H9 (cell line): ENCODE results near the gene MYO10. TPM values are rescaled to one million over a fixed set of nuclear protein-coding genes. Genes with fewer than 3 reads are reported as not detected.

Experiments
- DNase-seq: peaks from one replicate; pipeline ENCODE4 v3.0.0-alpha.2; 2017
- H2AFZ ChIP-seq: one replicate; pipeline ENCODE4 v1.6.1; 2013; ENCODE audit warnings: mild to moderate bottlenecking, low read length, control low read depth, moderate library complexity
- H2AK5ac ChIP-seq: 2 replicates; pipeline ENCODE4 v1.6.1; 2013; ENCODE audit warnings: low read length, control low read depth, mixed read lengths; ENCODE audit not compliant: insufficient read length
- H2BK120ac ChIP-seq: one replicate; pipeline ENCODE4 v1.6.1; 2013; ENCODE audit warnings: low read depth, mild to moderate bottlenecking, low read length, control low read depth, inconsistent platforms; ENCODE audit not compliant: poor library complexity, severe bottlenecking
- H2BK12ac ChIP-seq: 2 replicates; pipeline ENCODE4 v1.6.1; 2013; ENCODE audit warnings: low read length, control low read depth, mixed read lengths, low read depth; ENCODE audit not compliant: insufficient read length
- H2BK15ac ChIP-seq: 2 replicates; pipeline ENCODE4 v1.6.1; 2013; ENCODE audit warnings: low read depth, low read length, control low read depth
- H2BK20ac ChIP-seq: one replicate; pipeline ENCODE4 v1.6.1; 2013; ENCODE audit warnings: low read depth, mild to moderate bottlenecking, low read length, control low read depth, inconsistent platforms; ENCODE audit not compliant: poor library complexity, severe bottlenecking
- H2BK5ac ChIP-seq: 2 replicates; pipeline ENCODE4 v1.6.1; 2013; ENCODE audit warnings: low read length, control low read depth, mixed read lengths; ENCODE audit not compliant: insufficient read length
- H3K14ac ChIP-seq: 2 replicates; pipeline ENCODE4 v1.6.1; 2013; ENCODE audit warnings: low read length, control low read depth; ENCODE audit not compliant: insufficient read depth
- H3K18ac ChIP-seq: 2 replicates; pipeline ENCODE4 v1.6.1; 2013; ENCODE audit warnings: low read depth, mild to moderate bottlenecking, mixed read lengths, low read length, control low read depth; ENCODE audit not compliant: insufficient read length
- H3K23ac ChIP-seq: 2 replicates; pipeline ENCODE4 v1.6.1; 2013; ENCODE audit warnings: low read length, control low read depth, mixed read lengths, low read depth; ENCODE audit not compliant: insufficient read length
- H3K23me2 ChIP-seq: 2 replicates; pipeline ENCODE4 v1.6.1; 2013; ENCODE audit warnings: low read depth, mild to moderate bottlenecking, mixed read lengths, low read length, control low read depth; ENCODE audit not compliant: insufficient read length, poor library complexity, severe bottlenecking
- H3K27ac ChIP-seq: 2 replicates; pipeline ENCODE4 v1.5.1; 2013; ENCODE audit warnings: low read length, control low read depth, mixed read lengths, low read depth; ENCODE audit not compliant: insufficient read length
- H3K27me3 ChIP-seq: 2 replicates; pipeline ENCODE4 v1.6.1; 2013; ENCODE audit warnings: low read length, control low read depth, inconsistent platforms; ENCODE audit not compliant: insufficient read depth
- H3K4ac ChIP-seq: 2 replicates; pipeline ENCODE4 v1.6.1; 2013; ENCODE audit warnings: low read depth, mild to moderate bottlenecking, control low read depth, inconsistent platforms, low read length, moderate library complexity
- H3K4me1 ChIP-seq: 2 replicates; pipeline ENCODE4 v1.6.1; 2013; ENCODE audit warnings: low read length, control low read depth, inconsistent platforms; ENCODE audit not compliant: insufficient read depth
- H3K4me2 ChIP-seq: 2 replicates; pipeline ENCODE4 v1.6.1; 2013; ENCODE audit warnings: low read length, control low read depth, mixed read lengths; ENCODE audit not compliant: insufficient read length, insufficient read depth
- H3K56ac ChIP-seq: 2 replicates; pipeline ENCODE4 v1.6.1; 2013; ENCODE audit warnings: low read depth, mild to moderate bottlenecking, mixed read lengths, low read length, control low read depth; ENCODE audit not compliant: insufficient read length
- H3K79me1 ChIP-seq: 2 replicates; pipeline ENCODE4 v1.6.1; 2013; ENCODE audit warnings: low read depth, mild to moderate bottlenecking, moderate library complexity, low read length, control low read depth, inconsistent platforms; ENCODE audit not compliant: insufficient read depth, poor library complexity, severe bottlenecking
- H3K79me2 ChIP-seq: 2 replicates; pipeline ENCODE4 v1.6.1; 2013; ENCODE audit warnings: low read length, control low read depth, inconsistent platforms; ENCODE audit not compliant: insufficient read depth
- H3K9ac ChIP-seq: 2 replicates; pipeline ENCODE4 v1.6.1; 2013; ENCODE audit warnings: low read length, control low read depth, mixed read lengths; ENCODE audit not compliant: insufficient read length; ENCODE audit errors: extremely low read depth
- H3K9me3 ChIP-seq: one replicate; pipeline ENCODE4 v1.6.1; 2013; ENCODE audit warnings: low read depth, low read length, inconsistent platforms; ENCODE audit not compliant: control insufficient read depth
- H3T11ph ChIP-seq: one replicate; pipeline ENCODE4 v1.6.1; 2013; ENCODE audit warnings: mild to moderate bottlenecking, low read length, control low read depth, inconsistent platforms
- H4K20me1 ChIP-seq: one replicate; pipeline ENCODE4 v1.6.1; 2013; ENCODE audit not compliant: control insufficient read depth, insufficient read length, insufficient read depth
- H4K5ac ChIP-seq: 2 replicates; pipeline ENCODE4 v1.6.1; 2013; ENCODE audit warnings: low read depth, mild to moderate bottlenecking, mixed read lengths, low read length, control low read depth; ENCODE audit not compliant: insufficient read length
- H4K8ac ChIP-seq: replicated peaks from 2 replicates; pipeline ENCODE4 v1.6.1; 2013; ENCODE audit warnings: low read length, control low read depth, mixed read lengths, low read depth; ENCODE audit not compliant: insufficient read length
- H4K91ac ChIP-seq: 2 replicates; pipeline ENCODE4 v1.6.1; 2013; ENCODE audit warnings: low read depth, mild to moderate bottlenecking, moderate library complexity, mixed read lengths, low read length, control low read depth; ENCODE audit not compliant: insufficient read length
- H3K27ac Mint-ChIP-seq, 3 experiments: 2 replicates in 2 of 3; 3 replicates in 1 of 3; pipeline ENCODE4 v1.8.0; 2020 to 2021; ENCODE audit warnings: mixed read lengths in 3 of 3, mild to moderate bottlenecking in 1 of 3, moderate library complexity in 1 of 3
- H3K27me3 Mint-ChIP-seq: 2 replicates; pipeline ENCODE4 v1.8.0; 2021; ENCODE audit warnings: low read depth, mild to moderate bottlenecking, moderate library complexity, mixed read lengths
- H3K36me3 Mint-ChIP-seq, 3 experiments: 2 replicates in 2 of 3; 3 replicates in 1 of 3; pipeline ENCODE4 v1.8.0; 2020 to 2021; ENCODE audit warnings: low read depth in 3 of 3, mixed read lengths in 3 of 3; ENCODE audit not compliant: insufficient read depth in 1 of 3
- H3K4me1 Mint-ChIP-seq, 2 experiments: 2 replicates each; pipeline ENCODE4 v1.8.0; 2020; ENCODE audit warnings: mixed read lengths in 2 of 2
- H3K4me3 Mint-ChIP-seq, 2 experiments: 2 replicates in 1 of 2; 3 replicates in 1 of 2; pipeline ENCODE4 v1.8.0; 2020 to 2021; ENCODE audit warnings: mild to moderate bottlenecking in 2 of 2, mixed read lengths in 2 of 2, moderate library complexity in 1 of 2
- H3K9me3 Mint-ChIP-seq, 2 experiments: 2 replicates in 1 of 2; 3 replicates in 1 of 2; pipeline ENCODE4 v1.8.0; 2020; ENCODE audit warnings: mild to moderate bottlenecking in 2 of 2, mixed read lengths in 2 of 2, moderate library complexity in 1 of 2
- CTCF ChIP-seq: fragments of 200-600 bp; sonication (generic); conservative IDR thresholded peaks from 3 replicates; pipeline ENCODE4 v1.8.0; 2021; ENCODE audit warnings: antibody characterized with exemption, mild to moderate bottlenecking
- WGBS: extraction: QIAGEN DNeasy Blood & Tissue Kit; methylation state at CpG from one replicate; pipeline ENCODE4 v1.1.7; 2013; ENCODE audit warnings: missing lambda C conversion rate, low lambda C conversion rate, mixed read lengths; ENCODE audit not compliant: insufficient read length; ENCODE audit errors: extremely low coverage; 5-methylcytosine and 5-hydroxymethylcytosine counted together
- total RNA-seq: library from RNA; stranded (reverse); gene quantifications from 2 replicates; pipeline ENCODE4 v1.2.1, GENCODE V29; 2021

The MYO10 gene
- total RNA-seq, 1 experiment from 2014 or later = 127 TPM

GRCh38 chr5:16612007-16612406 lies 324.1 kb downstream of the MYO10 start:
- Histone ChIP-seq H4K20me1 (no peaks in the 10 kb centered on the region), H3K4me1 (peaks cover 4% of the 10 kb centered on the region; the same call in 1 of the 2 replicates), H3K4me2 (no peak overlapping the region), H3K79me2 (no peaks in the 10 kb centered on the region), H2BK5ac (no peak overlapping the region), H3K4ac (no peak overlapping the region), H2AFZ (no peak overlapping the region), H3K27ac (no peak overlapping the region), H4K91ac (no peak overlapping the region), H3T11ph (no peak overlapping the region), H3K23ac (no peak overlapping the region), H4K5ac (no peak overlapping the region), H2AK5ac (no peak overlapping the region), H3K79me1 (no peaks in the 10 kb centered on the region), H2BK12ac (no peak overlapping the region), H2BK120ac (no peak overlapping the region), H2BK15ac (no peak overlapping the region), H3K9ac (no peak overlapping the region), H4K8ac (no peak overlapping the region), H3K9me3 (no peaks in the 10 kb centered on the region), H3K18ac (no peak overlapping the region), H3K23me2 (peaks cover 7% of the 10 kb centered on the region), H3K56ac (no peak overlapping the region), H3K27me3 (peaks cover 9% of the 10 kb centered on the region; the same call in 1 of the 2 replicates), H3K14ac (no peak overlapping the region), H2BK20ac (no peak overlapping the region)
- Mint-ChIP-seq H3K4me3 (no peak overlapping the region), H3K4me1 (peaks cover 11 to 16% of the 10 kb centered on the region in 2 experiments), H3K9me3 (peaks cover 0 to 2% of the 10 kb centered on the region in 2 experiments; a peak in 1 of 5 replicates), H3K27ac (no peak overlapping the region), H3K36me3 (peaks cover 0 to 4% (median 0%) of the 10 kb centered on the region in 3 experiments; a peak in 1 of 7 replicates), H3K27me3 (peaks cover 23% of the 10 kb centered on the region)
- DNase-seq = no peak
- WGBS = no CpG with 5 or more reads among the region's 2 CpGs
- TF ChIP-seq CTCF = no peak
